Effector memory CD8-positive, alpha-beta T cell (primary cell): ENCODE data around the gene DDX11.
A peak's percentile ranks its signal among the peaks of the same experiment; 100 is the strongest.
"Not testable (repeated sequence)": the region's sequence is repeated elsewhere in the genome, so short reads cannot be mapped to it uniquely, and the experiment has no call there.

Source experiments
- ATAC-seq: fragments of 150-1000 bp; cut with Tn5 transposase; replicated peaks from 2 replicates; pipeline ENCODE4 v1.10.0; 2021; ENCODE audit warnings: mild to moderate bottlenecking, moderate library complexity
- DNase-seq, 3 experiments: peaks; one replicate each; pipeline ENCODE4 v3.0.0; 2021
- H3K27ac Mint-ChIP-seq, 2 donors: one replicate each; pipeline ENCODE4 v1.8.0; 2022; ENCODE audit warnings: mild to moderate bottlenecking in 2 of 2, mixed read lengths in 2 of 2, moderate library complexity in 2 of 2
- H3K27me3 Mint-ChIP-seq, 2 donors: one replicate each; pipeline ENCODE4 v1.8.0; 2022; ENCODE audit warnings: mixed read lengths in 2 of 2
- H3K36me3 Mint-ChIP-seq: one replicate; pipeline ENCODE4 v1.8.0; 2022; ENCODE audit warnings: mild to moderate bottlenecking, moderate library complexity, mixed read lengths; ENCODE audit not compliant: insufficient read depth
- H3K4me1 Mint-ChIP-seq, 2 donors: one replicate each; pipeline ENCODE4 v1.8.0; 2022; ENCODE audit warnings: low read depth in 2 of 2, mixed read lengths in 2 of 2
- H3K4me3 Mint-ChIP-seq, 2 donors: one replicate each; pipeline ENCODE4 v1.8.0; 2022; ENCODE audit warnings: mild to moderate bottlenecking in 2 of 2, mixed read lengths in 2 of 2, moderate library complexity in 2 of 2
- H3K9me3 Mint-ChIP-seq, 2 donors: one replicate each; pipeline ENCODE4 v1.8.0; 2022; ENCODE audit warnings: mixed read lengths in 2 of 2

The DDX11 gene

GRCh38 chr12:31109773-31110172 is 36.1 kb downstream of the DDX11 start:
- not testable (repeated sequence) for H3K27ac Mint-ChIP-seq, H3K4me1 Mint-ChIP-seq, H3K4me3 Mint-ChIP-seq, H3K9me3 Mint-ChIP-seq, DNase-seq, ATAC-seq, H3K36me3 Mint-ChIP-seq
- H3K27me3 Mint-ChIP-seq: peaks cover 8 to 11% of the 10 kb centered on the region in 2 donors

GRCh38 chr12:31110263-31110662 is 36.6 kb downstream of the DDX11 start:
- not testable (repeated sequence) for H3K36me3 Mint-ChIP-seq, H3K27ac Mint-ChIP-seq, H3K4me3 Mint-ChIP-seq, H3K4me1 Mint-ChIP-seq, DNase-seq, ATAC-seq, H3K9me3 Mint-ChIP-seq
- peaks cover 8 to 11% of the 10 kb centered on the region in 2 donors for H3K27me3 Mint-ChIP-seq

- H3K4me1 Mint-ChIP-seq, DNase-seq, H3K36me3 Mint-ChIP-seq, ATAC-seq, H3K4me3 Mint-ChIP-seq, H3K27ac Mint-ChIP-seq, H3K9me3 Mint-ChIP-seq: not testable (repeated sequence)
- peaks cover 14 to 16% of the 10 kb centered on the region in 2 donors for H3K27me3 Mint-ChIP-seq
These were observed 41.5 kb downstream of the DDX11 start for GRCh38 chr12:31115092-31115601.

DNA sequence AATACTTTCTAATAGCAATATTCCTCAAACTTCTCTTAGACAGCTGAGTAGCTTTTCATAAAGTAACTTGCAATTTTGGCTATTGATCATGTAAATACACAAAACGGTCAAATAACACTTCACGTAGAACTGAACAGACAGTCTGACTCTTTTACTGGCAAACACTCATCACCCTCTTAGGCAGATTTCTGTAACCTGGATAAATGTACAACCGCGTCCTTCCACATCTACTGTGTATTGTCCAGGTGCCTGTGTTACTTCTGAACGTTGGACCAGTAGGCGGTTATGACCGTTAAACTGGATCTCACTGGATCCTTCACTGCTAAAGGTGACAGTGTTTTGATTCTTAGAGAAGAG is 43.2 kb downstream of the DDX11 start:
- H3K36me3 Mint-ChIP-seq, H3K4me1 Mint-ChIP-seq, H3K9me3 Mint-ChIP-seq, DNase-seq: not testable (repeated sequence)
- peak; percentile 16 for ATAC-seq
- H3K4me3 Mint-ChIP-seq: peak overlapping the region; percentile 84 to 85
- peak overlapping the region in 1 of 2 donors; percentile 63 for H3K27ac Mint-ChIP-seq
- peaks cover 7 to 16% of the 10 kb centered on the region in 2 donors for H3K27me3 Mint-ChIP-seq

DNA sequence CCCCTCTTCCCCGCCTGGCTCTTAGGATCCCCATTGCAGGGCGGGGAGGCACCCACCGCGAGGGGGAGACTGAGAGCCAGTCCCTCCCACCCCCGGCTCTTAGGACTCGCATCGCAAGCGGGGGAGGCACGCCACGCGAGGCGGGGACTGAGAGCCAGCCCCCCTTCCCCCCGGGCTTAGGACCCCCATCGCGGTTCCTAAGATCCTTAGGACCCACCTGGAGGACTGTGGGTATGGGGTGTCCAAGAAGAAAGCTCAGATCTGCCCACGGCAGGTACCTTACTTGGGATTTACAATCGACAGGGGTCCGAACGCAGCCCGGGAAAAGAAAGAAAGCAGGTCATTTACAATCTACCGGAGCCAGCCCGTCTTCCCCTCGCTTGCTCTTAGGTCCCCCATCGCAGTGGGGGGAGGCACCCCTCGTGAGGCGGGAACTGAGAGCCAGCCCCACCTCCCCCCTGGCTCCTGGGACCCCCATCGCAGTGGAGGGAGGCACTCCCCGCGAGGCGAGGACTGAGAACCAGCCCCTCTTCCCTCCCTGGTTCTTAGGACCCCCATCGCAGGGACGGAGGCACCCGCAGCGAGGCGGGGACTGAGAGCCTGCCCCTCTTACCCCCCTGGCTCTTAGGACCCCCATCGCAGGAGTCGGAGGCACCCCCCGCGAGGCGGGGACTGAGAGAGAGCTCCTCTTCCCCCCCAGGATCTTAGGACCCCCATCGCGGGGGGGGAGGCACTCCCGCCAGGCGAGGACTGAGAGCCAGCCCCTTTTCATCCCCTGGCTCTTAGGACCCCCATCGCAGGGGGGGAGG is 43.7 kb downstream of the DDX11 start:
- H3K27me3 Mint-ChIP-seq: peaks cover 7 to 16% of the 10 kb centered on the region in 2 donors
- no peaks in the 10 kb centered on the region for H3K9me3 Mint-ChIP-seq
- peaks cover 7 to 8% of the 10 kb centered on the region in 2 donors for H3K4me1 Mint-ChIP-seq
- H3K36me3 Mint-ChIP-seq: no peaks in the 10 kb centered on the region
- H3K4me3 Mint-ChIP-seq: peak overlapping the region; percentile 84 to 85
- H3K27ac Mint-ChIP-seq: peak overlapping the region in 1 of 2 donors; percentile 63
- ATAC-seq (peak; percentile 82), DNase-seq (peak; percentile 44 to 62 (median 61))

GRCh38 chr12:31118347-31119191 is 44.9 kb downstream of the DDX11 start:
- H3K27me3 Mint-ChIP-seq: peaks cover 7 to 12% of the 10 kb centered on the region in 2 donors
- H3K9me3 Mint-ChIP-seq: no peaks in the 10 kb centered on the region
- H3K4me1 Mint-ChIP-seq: peaks cover 7 to 8% of the 10 kb centered on the region in 2 donors
- peak overlapping the region in 1 of 2 donors; percentile 13 for H3K27ac Mint-ChIP-seq
- DNase-seq: peak in 2 of 3 experiments; percentile 23 to 28
- no peaks in the 10 kb centered on the region for H3K36me3 Mint-ChIP-seq
- peak overlapping the region; percentile 84 to 85 for H3K4me3 Mint-ChIP-seq
- ATAC-seq: peak; percentile 70

GRCh38 chr12:31119192-31119802 is 45.6 kb downstream of the DDX11 start:
- DNase-seq (no peak), ATAC-seq (peak; percentile 8)
- Mint-ChIP-seq H3K27ac (no peak overlapping the region), H3K27me3 (peaks cover 14 to 16% of the 10 kb centered on the region in 2 donors), H3K4me3 (peak overlapping the region; percentile 84 to 85), H3K4me1 (peaks cover 7 to 8% of the 10 kb centered on the region in 2 donors), H3K36me3 (no peaks in the 10 kb centered on the region), H3K9me3 (no peaks in the 10 kb centered on the region)

DNA sequence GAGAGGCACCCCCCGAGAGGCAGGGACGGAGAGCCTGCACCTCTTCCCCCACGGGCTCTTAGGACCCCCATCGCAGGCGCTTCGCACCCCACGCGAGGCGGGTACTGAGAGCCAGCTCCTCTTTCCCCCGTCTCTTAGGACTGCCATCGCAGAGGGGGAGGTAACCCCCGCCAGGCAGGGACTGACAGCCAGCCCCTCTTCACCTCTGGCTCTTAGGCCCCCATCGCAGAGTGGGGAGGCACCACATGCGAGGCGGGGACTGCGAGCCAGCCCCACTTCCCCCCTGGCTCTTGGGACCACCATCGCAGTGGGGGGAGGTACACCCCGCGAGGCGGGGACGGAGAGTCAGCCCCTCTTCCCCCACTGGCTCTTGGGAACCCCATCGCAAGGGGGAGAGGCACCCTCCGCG is 46.1 kb downstream of the DDX11 start:
- no peak for DNase-seq
- Mint-ChIP-seq H3K9me3 (no peaks in the 10 kb centered on the region), H3K4me1 (peaks cover 7 to 8% of the 10 kb centered on the region in 2 donors), H3K4me3 (peak overlapping the region; percentile 84 to 85), H3K27me3 (peaks cover 14 to 16% of the 10 kb centered on the region in 2 donors), H3K27ac (no peak overlapping the region), H3K36me3 (no peaks in the 10 kb centered on the region)
- ATAC-seq: no peak

- peak overlapping the region; percentile 47 to 65 for H3K4me3 Mint-ChIP-seq
These were observed 46.8 kb downstream of the DDX11 start for GRCh38 chr12:31120392-31121008.

GRCh38 chr12:31121022-31121728 is 47.5 kb downstream of the DDX11 start:
- H3K27ac Mint-ChIP-seq, DNase-seq: not testable (repeated sequence)

More at GRCh38 chr12:31120392-31121008, 46.8 kb downstream of the DDX11 start:
- ATAC-seq (no peak), DNase-seq (no peak)
- Mint-ChIP-seq H3K27me3 (peaks cover 14 to 16% of the 10 kb centered on the region in 2 donors), H3K4me1 (peaks cover 7 to 8% of the 10 kb centered on the region in 2 donors), H3K36me3 (no peaks in the 10 kb centered on the region), H3K27ac (no peak overlapping the region), H3K9me3 (no peaks in the 10 kb centered on the region)

GRCh38 chr12:31122481-31122880 is 48.8 kb downstream of the DDX11 start:
- ATAC-seq (no peak), DNase-seq (no peak)
- H3K27ac Mint-ChIP-seq: peak overlapping the region in 1 of 2 donors; percentile 68
- no peaks in the 10 kb centered on the region for H3K9me3 Mint-ChIP-seq
- peaks cover 14 to 16% of the 10 kb centered on the region in 2 donors for H3K27me3 Mint-ChIP-seq
- H3K4me1 Mint-ChIP-seq: peaks cover 3 to 5% of the 10 kb centered on the region in 2 donors
- no peaks in the 10 kb centered on the region for H3K36me3 Mint-ChIP-seq
- no peak overlapping the region for H3K4me3 Mint-ChIP-seq

More at GRCh38 chr12:31121022-31121728, 47.5 kb downstream of the DDX11 start:
- H3K36me3 Mint-ChIP-seq, ATAC-seq, H3K9me3 Mint-ChIP-seq, H3K4me1 Mint-ChIP-seq, H3K4me3 Mint-ChIP-seq: not testable (repeated sequence)
- peaks cover 14 to 16% of the 10 kb centered on the region in 2 donors for H3K27me3 Mint-ChIP-seq

- not testable (repeated sequence) for H3K9me3 Mint-ChIP-seq, H3K36me3 Mint-ChIP-seq, ATAC-seq, H3K27ac Mint-ChIP-seq, H3K4me3 Mint-ChIP-seq, DNase-seq, H3K4me1 Mint-ChIP-seq
- H3K27me3 Mint-ChIP-seq: peaks cover 13 to 18% of the 10 kb centered on the region in 2 donors
These were observed 50.5 kb downstream of the DDX11 start for GRCh38 chr12:31124158-31124557.
